Uterus (tissue), 4 donors: Measurements from ENCODE around the gene GAL. TPM values are rescaled to one million over a fixed set of nuclear protein-coding genes. Genes with fewer than 3 reads are reported as not detected.

ENCODE experiments used
- DNase-seq, 2 donors: peaks; one replicate each; pipeline ENCODE4 v3.0.0-alpha.2; 2019 to 2020
- H3K27ac ChIP-seq, 2 donors: fragments of 200-600 bp; sonication (generic); 1 replicate in 1 of 2; 2 replicates in 1 of 2; pipeline ENCODE4 v1.5.1; 2016 to 2018
- H3K27me3 ChIP-seq, 2 donors: fragments of 200-600 bp; sonication (generic); one replicate each; pipeline ENCODE4 v1.5.1; 2018 to 2019; ENCODE audit warnings: control low read depth in 1 of 2
- H3K36me3 ChIP-seq, 2 donors: fragments of 200-600 bp; sonication (generic); one replicate each; pipeline ENCODE4 v1.5.1; 2019; ENCODE audit warnings: control low read depth in 1 of 2
- H3K4me1 ChIP-seq, 2 donors: fragments of 200-600 bp; sonication (generic); one replicate each; pipeline ENCODE4 v1.5.1; 2018 to 2019; ENCODE audit warnings: control low read depth in 1 of 2
- H3K4me3 ChIP-seq, 2 donors: fragments of 200-600 bp; sonication (generic); 1 replicate in 1 of 2; 2 replicates in 1 of 2; pipeline ENCODE4 v1.5.1; 2018 to 2019; ENCODE audit warnings: mild to moderate bottlenecking in 1 of 2
- H3K9me3 ChIP-seq, 2 donors: fragments of 200-600 bp; sonication (generic); one replicate each; pipeline ENCODE4 v1.5.1; 2019; ENCODE audit warnings: control low read depth in 1 of 2
- POLR2A ChIP-seq, 2 donors: fragments of 450-650 bp; IDR thresholded peaks; one replicate each; pipeline ENCODE4 v1.6.1; 2016; ENCODE audit warnings: antibody characterized with exemption in 2 of 2, mild to moderate bottlenecking in 1 of 2, moderate library complexity in 1 of 2
- intact Hi-C: fragments of 100-400 bp; cut with DNase I; formaldehyde crosslinking; loops from one replicate; pipeline ENCODE4 v1.15.1; 2023; ENCODE audit warnings: low total_unique reads
- total RNA-seq, 4 donors: library from RNA; depleted of rRNA in 3 of 4; stranded (reverse); fragments of >200 nt in 3 of 4; gene quantifications; one replicate each; pipeline versions ENCODE4 v1.1.0 to v1.2.4, GENCODE V29; 2014 to 2023
- TF ChIP-seq, protein P1 (sequence below), 4 experiments: fragments of 200-600 bp in 2 of 4; fragments of 450-650 bp in 2 of 4; sonication (generic) in 2 of 4; IDR thresholded peaks; one replicate each; pipeline ENCODE4 v1.5.1; 2016 to 2019; ENCODE audit warnings: antibody characterized with exemption in 4 of 4, mild to moderate bottlenecking in 2 of 4, moderate library complexity in 1 of 4
- donor health status: DM: yes; HTN: yes; CAD: no.

GAL gene
- total RNA-seq, 4 donors from 2014 or later = 0.41 TPM; not detected in 3

DNA sequence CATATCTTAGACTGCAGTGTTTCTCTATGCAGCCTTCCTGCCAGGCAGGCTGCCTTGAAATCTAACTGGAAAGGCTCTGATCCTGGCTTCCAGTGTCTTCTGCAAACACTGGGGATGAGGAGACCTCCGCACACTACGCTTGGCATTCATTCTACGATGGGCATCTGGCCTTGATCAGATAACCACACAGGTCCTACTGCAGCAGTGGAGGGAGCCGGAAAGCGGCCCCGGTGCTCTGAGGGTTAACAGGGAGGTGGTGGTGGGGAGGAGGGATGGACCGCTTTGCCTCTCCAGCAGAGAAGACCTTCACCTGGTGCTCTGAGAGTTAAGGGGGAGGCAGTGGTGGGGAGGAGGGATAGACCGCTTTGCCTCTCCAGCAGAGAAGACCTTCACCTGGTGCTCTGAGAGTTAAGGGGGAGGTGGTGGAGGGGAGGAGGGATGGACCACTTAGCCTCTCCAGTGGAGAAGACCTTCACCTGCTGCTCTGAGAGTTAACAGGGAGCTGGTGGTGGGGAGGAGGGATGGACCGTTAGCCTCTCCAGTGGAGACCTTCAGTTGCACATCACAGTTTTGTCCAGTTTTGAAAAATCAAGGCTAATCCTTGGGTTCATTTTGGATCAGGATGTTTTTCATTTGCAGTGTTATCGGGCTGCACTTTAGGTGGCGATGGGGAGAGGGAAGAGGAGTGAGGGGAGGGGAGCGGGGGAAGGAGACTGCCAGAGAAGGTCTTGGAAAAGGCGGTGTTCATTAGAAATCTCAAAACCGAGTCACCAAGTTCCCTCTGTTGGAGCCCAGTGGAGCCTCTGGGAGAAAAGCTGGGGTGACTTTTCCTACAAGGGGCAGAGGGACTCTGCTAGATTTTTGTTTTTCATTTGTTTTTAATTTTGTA, 5.6 kb downstream of the GAL start:
- no peak for TF ChIP-seq POLR2A (IDR thresholded peaks at IDR 0.05)
- TF ChIP-seq, protein P1, sequence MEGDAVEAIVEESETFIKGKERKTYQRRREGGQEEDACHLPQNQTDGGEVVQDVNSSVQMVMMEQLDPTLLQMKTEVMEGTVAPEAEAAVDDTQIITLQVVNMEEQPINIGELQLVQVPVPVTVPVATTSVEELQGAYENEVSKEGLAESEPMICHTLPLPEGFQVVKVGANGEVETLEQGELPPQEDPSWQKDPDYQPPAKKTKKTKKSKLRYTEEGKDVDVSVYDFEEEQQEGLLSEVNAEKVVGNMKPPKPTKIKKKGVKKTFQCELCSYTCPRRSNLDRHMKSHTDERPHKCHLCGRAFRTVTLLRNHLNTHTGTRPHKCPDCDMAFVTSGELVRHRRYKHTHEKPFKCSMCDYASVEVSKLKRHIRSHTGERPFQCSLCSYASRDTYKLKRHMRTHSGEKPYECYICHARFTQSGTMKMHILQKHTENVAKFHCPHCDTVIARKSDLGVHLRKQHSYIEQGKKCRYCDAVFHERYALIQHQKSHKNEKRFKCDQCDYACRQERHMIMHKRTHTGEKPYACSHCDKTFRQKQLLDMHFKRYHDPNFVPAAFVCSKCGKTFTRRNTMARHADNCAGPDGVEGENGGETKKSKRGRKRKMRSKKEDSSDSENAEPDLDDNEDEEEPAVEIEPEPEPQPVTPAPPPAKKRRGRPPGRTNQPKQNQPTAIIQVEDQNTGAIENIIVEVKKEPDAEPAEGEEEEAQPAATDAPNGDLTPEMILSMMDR (IDR thresholded peaks at IDR 0.05) = no peak
- no peak for DNase-seq
- Histone ChIP-seq H3K9me3 (no peaks in the 10 kb centered on the region), H3K4me3 (no peak overlapping the region), H3K27me3 (peaks cover 5 to 8% of the 10 kb centered on the region in 2 donors), H3K27ac (no peak overlapping the region), H3K36me3 (no peaks in the 10 kb centered on the region), H3K4me1 (no peaks in the 10 kb centered on the region)
- intact Hi-C loops = no loop called here

DNA sequence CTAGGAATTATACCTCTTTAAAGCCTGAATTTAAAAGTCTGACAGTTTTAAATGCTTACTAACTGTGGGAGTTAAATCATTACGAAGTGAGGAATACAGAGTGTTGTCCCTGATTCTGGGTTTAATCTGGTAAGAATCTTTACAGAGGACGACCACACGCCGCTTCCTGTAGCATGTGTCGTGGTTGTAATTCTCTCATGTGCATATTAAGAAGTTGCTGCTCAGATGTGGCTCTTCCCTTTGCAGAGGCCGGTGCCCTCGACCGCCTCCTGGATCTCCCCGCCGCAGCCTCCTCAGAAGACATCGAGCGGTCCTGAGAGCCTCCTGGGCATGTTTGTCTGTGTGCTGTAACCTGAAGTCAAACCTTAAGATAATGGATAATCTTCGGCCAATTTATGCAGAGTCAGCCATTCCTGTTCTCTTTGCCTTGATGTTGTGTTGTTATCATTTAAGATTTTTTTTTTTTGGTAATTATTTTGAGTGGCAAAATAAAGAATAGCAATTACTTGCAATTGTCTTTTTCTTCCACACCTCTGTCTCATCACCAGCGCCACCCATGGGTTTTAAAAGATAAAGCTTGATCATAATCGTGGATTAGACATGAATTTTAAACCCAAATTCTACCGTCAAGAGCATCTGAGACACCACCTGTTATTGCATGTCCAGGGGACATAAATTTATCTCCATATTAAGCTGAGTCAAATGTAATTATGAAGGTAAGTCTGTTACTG, 6.5 kb downstream of the GAL start:
- no peak overlapping the region for H3K4me3 ChIP-seq
- H3K27ac ChIP-seq = no peak overlapping the region
- TF ChIP-seq, protein P1 (IDR thresholded peaks at IDR 0.05) = no peak
- no peak for TF ChIP-seq POLR2A (IDR thresholded peaks at IDR 0.05)
- H3K9me3 ChIP-seq = peaks cover 0 to under 1% of the 10 kb centered on the region in 2 donors
- no peak for DNase-seq
- H3K36me3 ChIP-seq = no peaks in the 10 kb centered on the region
- intact Hi-C loops = no loop called here
- no peaks in the 10 kb centered on the region for H3K27me3 ChIP-seq
- H3K4me1 ChIP-seq = no peaks in the 10 kb centered on the region

DNA sequence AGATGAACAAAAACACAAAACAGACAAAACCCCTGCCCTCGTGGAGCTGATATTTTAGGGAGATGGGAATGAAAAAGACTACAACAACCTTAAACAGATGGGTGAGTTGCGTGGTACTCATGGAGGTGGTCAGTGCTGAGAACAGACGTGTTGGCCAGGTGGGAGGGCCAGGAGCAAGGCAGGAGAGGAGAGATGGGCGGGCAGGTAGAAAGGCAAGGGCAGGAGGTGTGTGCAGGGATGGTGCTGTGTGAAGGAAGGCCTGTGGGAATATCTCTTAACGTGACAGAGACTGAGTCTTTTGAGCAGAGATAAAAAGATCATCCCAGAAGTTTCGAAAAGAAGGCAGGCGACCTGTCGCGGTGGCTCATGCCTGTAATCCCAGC, 7.0 kb downstream of the GAL start:
- DNase-seq = no peak
- intact Hi-C loops = no loop called here

DNA sequence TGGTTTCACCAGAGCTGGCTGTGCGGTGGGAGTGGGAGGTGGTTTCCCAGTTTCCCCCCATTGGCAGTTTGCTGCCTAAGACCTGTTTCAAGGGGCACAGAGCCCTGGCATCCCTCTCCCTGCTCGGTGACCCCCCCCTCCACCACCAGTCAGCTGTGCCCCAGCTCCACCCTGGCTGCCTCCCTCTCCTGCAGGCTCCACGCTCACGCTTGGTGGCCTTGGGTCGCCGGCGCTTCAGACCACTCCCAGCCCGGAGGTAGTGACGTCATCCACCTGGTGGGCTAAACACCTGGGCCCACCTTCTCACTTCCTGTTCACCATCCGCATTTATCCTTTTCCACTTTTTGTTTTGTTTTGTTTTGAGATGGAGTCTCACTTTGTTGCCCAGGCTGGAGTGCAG, 7.8 kb downstream of the GAL start:
- H3K4me3 ChIP-seq = no peak overlapping the region
- no peaks in the 10 kb centered on the region for H3K4me1 ChIP-seq
- H3K27me3 ChIP-seq = no peaks in the 10 kb centered on the region
- no peaks in the 10 kb centered on the region for H3K36me3 ChIP-seq
- no peak for TF ChIP-seq POLR2A (IDR thresholded peaks at IDR 0.05)
- TF ChIP-seq, protein P1 (IDR thresholded peaks at IDR 0.05) = no peak
- intact Hi-C loops = no loop called here
- no peak overlapping the region for H3K27ac ChIP-seq
- DNase-seq = no peak
- peaks cover 0 to 6% of the 10 kb centered on the region in 2 donors for H3K9me3 ChIP-seq

More for the DNA sequence above, 7.0 kb downstream of the GAL start:
- H3K4me3 ChIP-seq = no peak overlapping the region
- no peaks in the 10 kb centered on the region for H3K4me1 ChIP-seq
- no peak overlapping the region for H3K27ac ChIP-seq
- H3K9me3 ChIP-seq = peaks cover 0 to 6% of the 10 kb centered on the region in 2 donors
- no peaks in the 10 kb centered on the region for H3K27me3 ChIP-seq
- TF ChIP-seq, protein P1 (IDR thresholded peaks at IDR 0.05) = no peak
- TF ChIP-seq POLR2A (IDR thresholded peaks at IDR 0.05) = no peak
- no peaks in the 10 kb centered on the region for H3K36me3 ChIP-seq
